DMS153 (cell line): ENCODE measurements around the gene KRTAP5-4.
"Not testable (repeated sequence)": the region's sequence is repeated elsewhere in the genome, so short reads cannot be mapped to it uniquely, and the experiment has no call there.

ENCODE experiments used
- DNase-seq: peaks from one replicate; lab custom pipeline; 2025; lab: John Stamatoyannopoulos, UW

The KRTAP5-4 gene

GRCh38 chr11:1622086-1622485 lies at the start of gene KRTAP5-4:
KRTAP5-4 (minus strand) TSS chr11:1622138; CDS start chr11:1622093, 45 bp downstream.
- no peak for DNase-seq

- DNase-seq, result no peak
These were observed 49.7 kb upstream of the KRTAP5-4 start for GRCh38 chr11:1671658-1672057.

- no peak for DNase-seq
These were observed 49.0 kb upstream of the KRTAP5-4 start for GRCh38 chr11:1670905-1671371.

GRCh38 chr11:1670457-1670856 lies 48.5 kb upstream of the KRTAP5-4 start:
- not testable (repeated sequence) for DNase-seq

- DNase-seq, result no peak
These were observed 47.7 kb upstream of the KRTAP5-4 start for GRCh38 chr11:1669546-1670218.

- DNase-seq, result no peak
These were observed 47.1 kb upstream of the KRTAP5-4 start for GRCh38 chr11:1668911-1669473.

GRCh38 chr11:1667906-1668305 lies 46.0 kb upstream of the KRTAP5-4 start:
- no peak for DNase-seq

- DNase-seq, result no peak
These were observed 45.3 kb upstream of the KRTAP5-4 start for GRCh38 chr11:1667121-1667850.

GRCh38 chr11:1665313-1665712 lies 43.4 kb upstream of the KRTAP5-4 start:
- DNase-seq, result no peak

GRCh38 chr11:1662699-1663283 lies 40.9 kb upstream of the KRTAP5-4 start:
- DNase-seq, result not testable (repeated sequence)

- DNase-seq, result not testable (repeated sequence)
These were observed 39.7 kb upstream of the KRTAP5-4 start for GRCh38 chr11:1661454-1662269.

- no peak for DNase-seq
These were observed 38.4 kb upstream of the KRTAP5-4 start for GRCh38 chr11:1660111-1660867.

- DNase-seq, result no peak
These were observed 37.6 kb upstream of the KRTAP5-4 start for GRCh38 chr11:1659506-1659905.

- DNase-seq, result no peak
These were observed 34.7 kb upstream of the KRTAP5-4 start for GRCh38 chr11:1656670-1657069.

- no peak for DNase-seq
These were observed 34.1 kb upstream of the KRTAP5-4 start for GRCh38 chr11:1656061-1656441.

- no peak for DNase-seq
These were observed 33.5 kb upstream of the KRTAP5-4 start for GRCh38 chr11:1655168-1656060.

- no peak for DNase-seq
These were observed 32.6 kb upstream of the KRTAP5-4 start for GRCh38 chr11:1654388-1655167.

GRCh38 chr11:1653541-1654387 lies 31.8 kb upstream of the KRTAP5-4 start:
- DNase-seq, result no peak
